Amygdala (tissue), 56 donors: ENCODE results near the gene BCAS3.
"Not testable (repeated sequence)": the region's sequence is repeated elsewhere in the genome, so short reads cannot be mapped to it uniquely, and the experiment has no call there.

Experiments used
- DNase-seq, 56 donors: peaks; one replicate each; lab custom pipeline; 2025; lab: John Stamatoyannopoulos, UW

Gene BCAS3

DNA sequence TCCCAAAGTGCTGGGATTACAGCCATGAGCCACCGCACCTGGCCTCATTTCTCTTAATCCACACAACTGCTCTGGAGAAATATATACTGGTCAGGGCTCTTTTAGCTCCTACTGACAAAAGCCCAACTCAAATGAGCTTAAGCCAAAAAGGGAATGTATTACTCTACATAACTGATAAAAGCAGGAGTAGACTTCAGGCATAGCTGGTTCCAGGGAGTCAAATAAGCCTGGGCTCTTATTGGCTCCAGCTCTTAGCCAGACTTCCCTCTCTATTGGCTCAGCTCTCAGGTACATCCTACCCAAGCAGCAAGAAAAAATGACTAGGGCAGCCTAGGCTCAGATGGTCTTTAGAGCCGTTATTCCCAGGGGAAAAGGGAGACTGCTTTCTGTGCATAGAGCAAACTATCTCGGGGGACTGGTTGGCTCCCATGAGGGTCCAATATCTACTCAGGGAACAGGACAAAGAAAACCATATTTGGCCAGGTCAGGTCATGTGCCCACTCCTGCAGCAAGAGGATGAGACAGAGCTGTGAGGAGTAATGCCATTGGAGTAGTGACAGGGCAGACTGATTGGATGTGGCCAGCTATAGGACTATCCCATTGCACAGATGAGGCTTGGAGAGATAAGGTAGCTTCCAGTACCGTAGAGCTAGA lies 743.2 kb downstream of the BCAS3 start:
- no peak for DNase-seq

DNA sequence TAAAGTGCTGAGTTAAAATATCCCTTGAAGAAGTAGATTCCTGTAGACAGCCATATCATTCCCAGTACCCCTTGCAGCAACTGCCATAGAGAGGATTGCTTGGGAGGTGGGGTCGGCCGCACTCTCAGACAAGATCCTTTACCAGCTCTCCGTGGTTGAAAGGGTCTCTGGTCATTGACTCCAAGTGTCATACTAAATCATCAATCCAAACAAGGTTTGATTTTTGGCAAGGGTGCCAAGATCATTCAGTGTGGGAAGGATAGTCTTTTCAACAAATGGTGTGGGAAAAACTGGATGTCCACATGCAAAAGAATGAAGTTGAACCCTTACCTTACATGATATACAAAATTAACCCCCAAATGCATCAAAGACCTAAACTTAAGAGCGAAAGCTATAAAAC lies 743.8 kb downstream of the BCAS3 start:
- DNase-seq = no peak

DNA sequence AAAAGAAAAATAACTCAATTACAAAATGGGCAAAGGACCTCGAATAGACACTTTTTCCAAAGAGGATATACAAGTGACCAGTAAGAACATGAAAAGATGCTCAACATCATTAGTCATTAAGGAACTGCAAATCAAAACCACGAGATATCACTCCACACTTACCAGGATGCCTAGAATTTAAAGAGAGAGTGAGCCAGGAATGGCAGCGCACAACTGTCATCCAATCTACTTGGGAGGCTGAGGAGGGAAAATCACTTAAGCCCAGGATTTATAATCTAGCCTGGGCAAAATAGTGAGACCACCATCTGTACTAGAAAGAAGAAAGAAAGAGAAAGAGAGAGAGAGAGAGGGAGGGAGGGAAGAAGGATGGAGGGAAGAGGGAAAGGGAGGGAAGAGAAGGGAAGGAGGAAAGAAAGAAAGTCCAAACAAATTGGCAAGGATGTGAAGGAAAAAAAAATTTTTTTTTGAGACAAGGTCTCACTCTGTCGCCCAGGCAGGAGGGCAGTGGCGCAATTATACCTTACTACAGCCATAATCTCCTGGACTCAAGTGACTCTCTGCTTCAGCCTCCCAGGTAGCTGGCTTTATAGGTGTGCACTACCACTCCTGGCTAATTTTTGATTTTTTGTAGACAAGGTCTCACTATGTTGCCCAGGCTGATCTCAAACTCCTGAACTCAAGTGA lies 744.6 kb downstream of the BCAS3 start:
- DNase-seq = no peak

DNA sequence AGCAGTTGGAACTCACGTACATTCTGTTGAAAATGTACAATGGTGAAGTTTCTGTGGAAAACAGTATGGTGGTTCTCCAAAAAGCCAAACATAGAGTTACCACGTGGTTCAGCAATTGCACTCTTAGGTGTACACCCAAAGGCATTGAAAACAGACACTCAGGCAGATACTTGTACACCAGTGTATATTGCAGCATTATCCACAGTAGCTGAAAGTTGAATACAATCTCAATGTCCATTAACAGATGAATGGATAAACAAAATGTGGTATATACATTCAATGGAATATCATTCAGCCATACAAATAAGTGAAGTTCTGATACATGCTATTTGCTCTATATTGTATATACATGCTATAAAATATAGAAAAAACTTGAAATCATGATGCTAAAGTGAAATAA lies 745.2 kb downstream of the BCAS3 start:
- no peak for DNase-seq

DNA sequence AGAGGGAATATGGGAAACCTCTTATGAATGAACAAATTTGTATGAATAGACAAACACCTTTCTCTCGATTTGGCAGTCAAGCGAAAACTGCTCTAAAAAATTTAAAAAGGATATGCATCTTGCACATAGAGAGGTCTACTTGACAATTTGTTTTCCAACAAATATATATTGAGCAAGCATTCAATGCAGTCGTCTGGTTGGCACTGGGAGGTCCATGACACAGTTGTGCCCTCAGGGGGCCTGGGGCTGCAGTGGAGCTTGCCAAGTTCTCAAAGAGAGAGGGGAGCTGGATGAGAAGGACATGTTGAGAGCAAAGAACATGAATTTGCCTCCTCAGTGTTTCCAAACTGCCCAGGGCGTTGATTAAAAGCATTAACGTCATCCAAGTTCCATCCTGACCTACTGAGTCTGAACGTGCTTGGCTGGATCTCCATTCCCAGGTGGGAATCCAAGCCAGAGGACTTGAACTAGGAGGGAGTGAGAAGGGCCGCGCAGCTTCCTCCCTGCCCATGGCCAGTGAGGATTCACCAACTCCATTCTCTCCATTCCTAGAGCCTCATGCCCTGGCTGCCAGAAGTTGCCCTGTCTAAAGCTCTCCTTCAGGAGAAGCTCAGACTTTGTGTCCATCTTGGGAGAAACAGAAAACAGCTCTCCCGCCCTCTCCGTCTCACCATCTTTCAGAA lies 746.5 kb downstream of the BCAS3 start:
- DNase-seq = no peak

DNA sequence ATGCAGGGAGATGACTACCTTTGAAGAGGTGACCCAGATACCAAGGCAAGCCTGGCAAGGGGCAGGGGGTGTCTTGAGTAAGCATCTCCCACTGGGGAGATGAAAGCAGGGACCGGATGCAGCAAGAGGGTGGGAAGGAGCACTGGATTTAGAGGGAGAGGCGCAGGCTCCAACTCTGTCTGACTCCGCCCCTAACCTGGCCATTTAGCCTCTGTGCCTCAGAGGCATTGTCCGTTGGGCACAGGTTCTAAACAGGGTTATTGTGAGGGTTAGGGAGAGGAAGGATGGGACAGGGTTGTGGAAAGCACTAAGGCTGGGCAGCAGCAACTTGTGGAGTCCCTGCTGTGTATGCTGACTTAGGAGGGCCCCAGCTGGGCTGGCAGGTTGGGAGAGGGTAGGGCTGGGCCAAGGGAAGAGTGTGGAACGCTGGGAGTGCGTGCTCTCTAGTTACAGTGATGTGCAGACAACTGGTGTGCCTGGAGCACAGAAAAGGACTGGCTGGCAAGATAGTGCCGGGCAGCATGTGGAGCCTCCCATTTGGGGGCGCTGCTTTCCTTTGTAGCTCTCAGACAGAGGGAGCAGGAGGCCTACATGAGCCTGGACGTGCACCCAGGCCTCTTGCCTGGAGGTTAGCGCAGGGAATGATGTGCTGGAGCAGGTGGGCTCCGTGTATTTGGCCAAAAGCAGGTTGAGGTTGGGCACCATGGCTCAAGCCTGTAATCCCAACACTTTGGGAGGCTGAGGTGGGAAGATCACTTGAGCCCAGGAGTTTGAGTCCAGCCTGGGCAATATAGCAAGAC lies 748.2 kb downstream of the BCAS3 start:
- no peak for DNase-seq

DNA sequence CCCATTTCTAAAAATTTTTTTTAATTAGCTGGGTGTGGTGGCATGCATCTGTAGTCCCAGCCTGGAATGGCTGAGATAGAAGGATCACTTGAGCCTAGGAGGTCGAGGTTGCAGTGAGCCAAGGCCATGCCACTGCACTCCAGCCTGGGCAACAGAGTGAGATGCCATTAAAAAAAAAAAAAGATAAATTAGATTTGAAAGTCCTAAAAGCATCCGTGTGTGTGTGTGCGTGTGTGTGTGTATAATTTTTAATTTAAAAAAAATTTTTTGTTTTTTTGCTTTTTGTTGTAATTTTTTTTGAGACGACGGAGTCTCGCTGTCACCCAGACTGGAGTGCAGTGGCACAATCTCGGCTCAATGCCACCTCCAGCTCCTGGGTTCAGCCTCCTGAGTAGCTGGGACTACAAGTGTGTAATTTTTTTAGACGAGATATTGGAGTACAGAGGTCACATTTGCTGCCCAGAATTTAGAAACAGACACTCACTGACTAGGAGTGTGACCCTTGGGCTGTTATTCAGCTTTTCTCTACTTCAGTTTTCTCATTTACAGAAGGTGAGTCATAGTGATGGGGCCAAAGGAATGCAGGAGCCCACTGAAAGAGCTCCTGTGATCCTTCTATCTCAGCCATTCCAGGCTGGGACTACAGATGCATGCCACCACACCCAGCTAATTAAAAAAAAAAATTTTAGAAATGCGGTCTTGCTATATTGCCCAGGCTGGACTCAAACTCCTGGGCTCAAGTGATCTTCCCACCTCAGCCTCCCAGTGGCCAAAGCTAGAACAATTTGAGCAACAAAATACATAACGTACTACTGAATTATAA lies 749.0 kb downstream of the BCAS3 start:
- DNase-seq = no peak

DNA sequence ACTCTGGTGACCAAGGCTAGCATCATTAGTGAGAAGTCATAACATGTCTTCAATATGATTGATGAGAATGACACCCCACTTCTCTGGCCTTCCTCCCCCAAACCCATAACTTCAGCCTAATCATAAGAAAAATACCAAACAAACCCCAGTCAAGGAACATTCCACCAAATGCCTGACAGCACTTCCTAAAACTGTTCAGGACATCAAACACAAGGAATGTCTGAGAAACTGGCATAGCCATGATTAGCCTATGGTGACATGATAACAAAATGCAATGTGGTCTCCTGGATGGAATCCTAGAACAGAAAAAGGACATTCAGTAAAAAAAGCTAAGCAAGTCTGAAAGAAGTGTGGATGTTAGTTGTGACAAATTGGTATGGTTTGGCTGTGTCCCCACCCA lies 749.9 kb downstream of the BCAS3 start:
- DNase-seq = no peak

DNA sequence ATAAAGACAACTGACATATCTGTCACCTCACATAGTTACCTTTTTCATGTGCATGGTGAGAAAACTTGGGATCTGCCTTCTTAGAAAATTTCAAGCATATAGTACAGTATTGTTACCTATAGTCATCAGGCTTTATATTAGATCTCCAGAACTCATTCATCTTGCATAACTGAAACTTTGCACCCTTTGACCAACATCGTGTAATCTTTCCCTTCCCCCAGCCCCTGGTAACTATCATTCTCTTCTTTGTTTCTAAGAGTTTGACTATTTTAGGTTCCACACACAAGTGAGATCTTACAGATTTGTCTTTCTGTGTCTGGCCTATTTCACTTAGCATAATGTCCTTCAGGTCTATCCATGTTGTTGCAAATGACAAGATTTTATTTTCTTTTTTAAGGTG lies 751.6 kb downstream of the BCAS3 start:
- DNase-seq = no peak

DNA sequence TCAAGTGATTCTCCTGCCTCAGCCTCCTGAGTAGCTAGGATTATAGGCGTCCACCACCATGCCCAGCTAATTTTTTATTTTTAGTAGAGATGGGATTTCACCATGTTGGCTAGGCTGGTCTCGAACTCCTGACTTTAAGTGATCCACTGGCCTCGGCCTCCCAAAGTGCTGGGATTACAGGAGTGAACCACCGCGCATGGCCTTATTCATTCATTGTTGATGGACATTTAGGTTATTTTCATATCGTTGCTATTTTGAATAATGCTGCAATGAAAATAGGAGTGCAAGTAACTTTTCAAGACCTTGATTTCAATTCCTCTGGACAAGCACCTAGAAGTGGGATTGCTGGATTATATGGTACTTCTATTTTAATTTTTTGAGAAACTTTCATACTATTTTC lies 752.2 kb downstream of the BCAS3 start:
- DNase-seq = not testable (repeated sequence)

DNA sequence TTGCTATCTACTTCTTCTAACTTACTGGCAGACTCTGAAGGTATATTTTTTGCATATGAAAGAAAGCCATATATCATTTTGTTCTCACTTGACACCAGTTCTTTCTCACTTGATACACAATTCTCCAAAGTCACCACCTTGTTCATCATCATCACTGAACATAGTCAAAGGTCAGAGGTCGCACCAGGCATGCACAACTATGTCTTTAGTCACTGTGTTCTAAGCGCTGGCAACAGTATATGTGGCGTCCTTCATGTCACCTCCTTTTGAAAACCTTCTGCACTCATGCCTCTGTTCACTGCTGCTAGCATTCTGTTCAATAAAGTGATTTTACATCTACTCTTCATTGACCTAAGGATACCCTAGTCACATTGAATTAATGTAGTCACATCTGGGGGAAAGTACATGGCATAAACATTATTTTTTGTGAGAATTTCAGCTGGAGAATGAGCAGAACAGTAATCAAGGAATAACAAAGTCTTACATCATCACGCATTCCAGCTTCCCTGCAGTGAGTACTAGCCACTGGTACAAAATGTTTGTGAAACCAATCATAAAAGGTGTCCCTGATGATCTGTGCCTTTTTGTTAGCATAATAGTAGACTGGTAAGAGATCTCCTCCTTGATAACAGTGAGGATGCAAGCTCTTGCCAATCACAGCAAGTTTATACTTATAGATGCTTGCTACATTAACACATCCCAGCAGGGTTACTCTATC lies 754.1 kb downstream of the BCAS3 start:
- DNase-seq = no peak

DNA sequence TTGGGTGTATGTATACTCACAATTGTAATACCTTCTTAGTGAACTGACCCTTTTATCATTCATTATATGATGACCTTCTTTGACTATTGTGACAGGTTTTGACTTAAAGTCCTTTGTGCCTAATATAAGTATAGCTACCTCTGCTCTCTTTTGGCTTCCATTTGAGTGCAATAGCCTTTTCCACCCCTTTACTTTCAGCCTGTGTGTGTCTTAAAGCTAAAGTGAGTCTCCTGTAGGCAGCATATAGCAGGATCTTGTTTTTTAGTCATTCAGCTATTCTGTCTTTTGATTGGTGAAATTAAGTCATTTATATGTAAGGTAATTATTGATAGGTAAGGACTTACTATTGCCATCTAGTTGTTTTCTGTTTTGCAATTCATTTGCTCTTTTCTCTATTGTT lies 758.6 kb downstream of the BCAS3 start:
- DNase-seq = no peak

DNA sequence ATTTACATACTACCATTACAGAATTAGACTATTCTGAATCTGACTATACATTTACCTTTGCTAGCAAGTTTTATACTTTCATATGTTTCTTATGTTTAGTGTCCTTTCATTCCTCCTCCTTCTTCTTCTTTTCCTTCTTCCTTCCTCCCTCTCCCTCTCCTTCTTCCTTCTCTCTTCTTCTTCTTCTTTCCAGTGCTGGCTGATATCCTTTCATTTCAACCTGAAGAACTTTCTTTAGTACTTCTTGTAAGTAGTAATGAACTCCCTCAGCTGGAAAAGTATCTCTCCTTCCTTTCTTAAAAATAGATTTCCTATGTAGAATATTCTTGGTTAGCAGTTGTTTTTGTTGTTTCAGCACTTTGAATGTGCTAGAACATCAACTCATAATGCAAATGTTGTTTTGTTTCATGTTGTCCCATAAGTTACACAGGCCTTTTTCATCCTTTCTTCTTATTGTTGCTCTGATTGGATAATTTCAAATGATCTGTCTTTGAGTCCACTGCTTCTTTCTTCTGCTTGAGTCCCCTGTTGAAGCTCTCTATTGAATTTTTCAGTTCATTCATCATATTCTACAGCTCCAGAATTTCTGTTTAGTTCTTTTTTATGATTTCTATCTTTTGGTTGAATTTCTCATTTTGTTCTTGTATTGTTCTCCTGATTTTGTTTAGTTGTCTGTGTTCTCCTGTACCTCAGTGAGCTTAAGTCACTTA lies 759.5 kb downstream of the BCAS3 start:
- DNase-seq = no peak

DNA sequence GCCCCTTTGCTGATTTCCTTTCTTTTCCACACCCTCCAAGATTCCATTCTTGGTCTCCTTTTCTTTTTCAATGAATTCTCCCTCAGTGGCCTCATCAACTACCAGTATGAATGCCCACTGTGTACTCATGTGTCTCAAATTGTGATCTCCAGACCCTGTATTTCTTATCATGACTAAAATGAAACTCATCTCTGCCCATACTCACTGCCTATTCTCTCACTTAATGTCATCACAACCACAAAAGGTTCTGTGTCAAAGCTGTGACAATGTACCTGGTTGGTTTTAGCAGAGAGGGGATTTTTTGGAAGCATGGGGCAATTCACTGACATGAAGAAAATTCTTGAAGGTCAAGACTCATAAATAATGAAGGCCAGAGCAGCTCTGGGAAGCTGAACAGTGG lies 763.0 kb downstream of the BCAS3 start:
- no peak for DNase-seq

DNA sequence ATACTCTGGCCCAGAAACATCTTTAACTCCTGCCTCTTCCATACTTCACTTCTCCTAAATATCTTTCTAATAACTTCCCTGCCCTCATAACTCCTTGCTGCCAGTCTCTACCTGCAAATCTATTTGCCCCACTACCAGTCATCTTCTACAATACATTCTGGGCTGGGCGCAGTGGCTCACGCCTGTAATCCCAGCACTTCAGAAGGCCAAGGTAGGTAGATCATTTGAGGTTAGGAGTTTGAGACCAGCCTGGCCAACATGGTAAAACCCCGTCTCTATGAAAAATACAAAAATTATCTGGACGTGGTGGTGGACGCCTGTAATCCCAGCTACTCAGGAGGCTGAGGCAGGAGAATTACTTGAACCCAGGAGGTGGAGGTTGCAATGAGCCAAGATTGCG lies 763.9 kb downstream of the BCAS3 start:
- not testable (repeated sequence) for DNase-seq

DNA sequence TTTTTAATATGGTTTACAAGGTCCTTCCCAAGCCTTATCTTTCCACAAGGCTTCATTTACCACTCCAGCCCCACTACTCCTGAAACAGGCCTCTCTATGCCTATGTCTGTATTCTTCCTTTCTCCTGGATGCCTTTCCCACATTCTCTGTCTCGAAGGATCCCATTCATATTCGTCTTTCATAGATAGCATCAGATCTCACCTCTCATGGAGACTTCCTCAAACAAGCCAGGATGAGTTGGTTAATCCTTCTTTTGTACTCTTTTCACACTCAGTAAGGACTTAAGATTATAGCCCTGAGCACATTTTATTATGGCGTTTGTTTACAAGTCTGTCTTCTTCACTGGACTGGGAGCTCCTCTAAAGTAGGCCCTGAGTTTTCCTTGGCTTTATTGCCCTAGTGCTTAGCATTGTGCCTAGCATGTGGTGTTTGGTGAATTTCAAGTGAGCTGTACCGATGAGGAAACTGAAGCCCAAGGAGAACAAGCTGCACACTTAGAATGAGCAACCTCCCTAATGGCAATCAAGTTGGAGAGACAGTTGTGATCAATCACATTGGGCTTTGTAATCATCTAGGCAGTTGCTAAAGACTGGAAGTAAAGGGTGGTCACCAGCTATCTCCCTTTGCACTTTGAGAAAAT lies 764.6 kb downstream of the BCAS3 start:
- no peak for DNase-seq
